ENCODE measurements around the gene GPR37L1.
"Not testable (repeated sequence)": the region's sequence is repeated elsewhere in the genome, so short reads cannot be mapped to it uniquely, and the experiment has no call there.

GPR37L1 gene

DNA sequence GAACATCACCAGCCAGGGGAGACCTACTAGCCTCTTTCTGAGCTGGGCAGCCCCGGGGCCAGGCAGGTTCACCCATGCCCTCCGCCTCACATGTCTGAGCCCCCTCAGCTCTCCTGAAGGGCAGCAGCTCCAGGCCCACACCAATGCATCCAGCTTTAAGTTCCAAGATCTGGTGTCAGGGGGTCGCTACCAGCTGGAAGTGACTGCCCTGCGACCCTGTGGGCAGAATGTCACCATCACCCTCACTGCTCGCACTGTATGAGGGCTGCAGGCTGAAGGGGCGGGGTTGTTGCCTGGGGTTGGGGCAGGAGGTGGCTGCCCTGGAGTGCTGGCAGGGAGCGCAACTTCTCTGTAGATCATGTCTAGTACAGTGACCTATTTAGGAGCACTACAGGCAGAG, 46.1 kb downstream of the GPR37L1 start:
- no peak for DNase-seq

GRCh38 chr1:202170726-202171125, 48.0 kb downstream of the GPR37L1 start:
- DNase-seq: no peak

DNA sequence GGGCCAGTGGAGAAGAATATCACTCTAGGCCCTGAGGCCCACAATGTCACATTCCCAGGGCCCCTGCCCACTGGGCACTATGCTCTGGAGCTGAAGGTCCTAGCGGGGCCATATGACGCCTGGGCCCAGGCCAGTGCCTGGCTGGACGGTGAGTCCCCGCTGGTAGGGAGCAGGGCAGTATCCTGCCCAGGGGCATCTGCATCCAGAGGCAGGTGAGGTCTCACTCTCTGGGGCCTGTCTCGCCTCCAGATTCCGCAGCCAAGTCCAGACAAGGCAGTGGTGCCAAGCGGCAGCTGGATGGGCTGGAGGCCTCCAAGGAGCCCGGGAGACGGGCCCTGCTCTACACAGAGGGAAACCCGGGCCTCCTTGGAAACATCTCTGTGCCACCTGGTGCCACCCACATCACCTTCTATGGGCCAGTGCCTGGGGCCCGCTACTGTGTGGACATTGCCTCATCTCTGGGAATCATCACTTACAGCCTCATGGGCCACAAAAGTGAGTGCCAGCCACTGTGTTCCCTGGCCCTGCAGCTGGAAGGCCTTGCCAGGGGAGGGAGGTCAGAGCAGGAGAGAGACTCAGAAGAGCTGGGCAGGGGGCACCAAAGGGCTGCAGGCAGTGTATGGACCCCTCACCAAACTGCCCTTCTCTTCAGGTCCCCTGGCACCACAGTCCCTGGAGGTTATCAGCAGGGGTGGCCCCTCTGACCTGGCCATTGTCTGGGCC, 48.7 kb downstream of the GPR37L1 start:
- no peak for DNase-seq

DNA sequence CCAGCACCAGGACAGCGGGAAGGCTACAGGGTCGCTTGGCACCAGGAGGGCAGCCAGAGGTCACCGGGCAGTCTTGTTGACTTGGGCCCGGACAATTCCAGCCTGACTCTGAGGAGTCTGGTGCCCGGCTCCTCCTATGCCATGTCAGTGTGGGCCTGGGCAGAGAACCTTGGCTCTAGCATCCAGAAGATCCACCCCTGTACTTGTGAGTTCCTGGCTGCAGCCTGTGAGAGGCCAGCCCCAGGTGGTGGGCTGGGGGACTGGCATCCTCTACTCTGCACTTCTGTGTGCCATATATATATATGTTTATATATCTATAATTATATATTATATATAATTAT, 49.3 kb downstream of the GPR37L1 start:
- DNase-seq: no peak

DNA sequence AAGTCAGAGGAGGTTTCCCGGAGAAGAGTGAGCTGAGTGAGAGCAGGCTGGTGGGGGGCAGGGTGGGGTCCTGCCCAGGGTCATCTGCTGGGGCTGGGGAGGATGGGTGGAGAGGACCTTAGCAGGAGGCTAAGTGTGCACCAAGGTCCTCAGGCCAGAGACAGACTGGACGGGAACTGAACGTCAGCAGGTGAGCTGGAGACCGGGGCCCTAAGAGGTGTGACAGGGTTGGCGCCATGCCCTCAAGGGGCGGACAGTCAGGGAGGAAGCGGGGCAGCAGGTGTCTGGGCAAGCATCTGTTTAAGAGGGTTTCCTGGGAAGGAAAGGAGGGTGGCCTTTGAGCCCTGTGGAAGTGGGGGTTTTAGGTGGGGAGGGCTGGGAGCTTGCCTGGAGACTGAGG, 51.3 kb downstream of the GPR37L1 start:
- DNase-seq: no peak

- DNase-seq: no peak
Measured at GRCh38 chr1:202176949-202177927, 54.5 kb downstream of the GPR37L1 start.

- no peak for DNase-seq
Measured at GRCh38 chr1:202179828-202180750, 57.4 kb downstream of the GPR37L1 start.

- DNase-seq: not testable (repeated sequence)
Measured at GRCh38 chr1:202180751-202181139, 58.0 kb downstream of the GPR37L1 start.

GRCh38 chr1:202181586-202181985, 58.9 kb downstream of the GPR37L1 start:
- DNase-seq: no peak

- DNase-seq: no peak
Measured at GRCh38 chr1:202182040-202182877, 59.5 kb downstream of the GPR37L1 start.

Data from activated CD8-positive, alpha-beta memory T cell treated with anti-CD3 and anti-CD28 coated beads for 24 hours (primary cell).